Measurements from ENCODE around the gene HPSE2.

- no peak for TF ChIP-seq EGR1 (IDR thresholded peaks at IDR 0.05)
- TF ChIP-seq YY1 (IDR thresholded peaks at IDR 0.05; ENCODE audit: low read depth), result no peak
- TF ChIP-seq TAF1 (IDR thresholded peaks at IDR 0.05; ENCODE audit: low read depth), result no peak
- TF ChIP-seq EP300 (IDR thresholded peaks at IDR 0.05; ENCODE audit: borderline replicate concordance), result no peak
- TF ChIP-seq, protein P1, sequence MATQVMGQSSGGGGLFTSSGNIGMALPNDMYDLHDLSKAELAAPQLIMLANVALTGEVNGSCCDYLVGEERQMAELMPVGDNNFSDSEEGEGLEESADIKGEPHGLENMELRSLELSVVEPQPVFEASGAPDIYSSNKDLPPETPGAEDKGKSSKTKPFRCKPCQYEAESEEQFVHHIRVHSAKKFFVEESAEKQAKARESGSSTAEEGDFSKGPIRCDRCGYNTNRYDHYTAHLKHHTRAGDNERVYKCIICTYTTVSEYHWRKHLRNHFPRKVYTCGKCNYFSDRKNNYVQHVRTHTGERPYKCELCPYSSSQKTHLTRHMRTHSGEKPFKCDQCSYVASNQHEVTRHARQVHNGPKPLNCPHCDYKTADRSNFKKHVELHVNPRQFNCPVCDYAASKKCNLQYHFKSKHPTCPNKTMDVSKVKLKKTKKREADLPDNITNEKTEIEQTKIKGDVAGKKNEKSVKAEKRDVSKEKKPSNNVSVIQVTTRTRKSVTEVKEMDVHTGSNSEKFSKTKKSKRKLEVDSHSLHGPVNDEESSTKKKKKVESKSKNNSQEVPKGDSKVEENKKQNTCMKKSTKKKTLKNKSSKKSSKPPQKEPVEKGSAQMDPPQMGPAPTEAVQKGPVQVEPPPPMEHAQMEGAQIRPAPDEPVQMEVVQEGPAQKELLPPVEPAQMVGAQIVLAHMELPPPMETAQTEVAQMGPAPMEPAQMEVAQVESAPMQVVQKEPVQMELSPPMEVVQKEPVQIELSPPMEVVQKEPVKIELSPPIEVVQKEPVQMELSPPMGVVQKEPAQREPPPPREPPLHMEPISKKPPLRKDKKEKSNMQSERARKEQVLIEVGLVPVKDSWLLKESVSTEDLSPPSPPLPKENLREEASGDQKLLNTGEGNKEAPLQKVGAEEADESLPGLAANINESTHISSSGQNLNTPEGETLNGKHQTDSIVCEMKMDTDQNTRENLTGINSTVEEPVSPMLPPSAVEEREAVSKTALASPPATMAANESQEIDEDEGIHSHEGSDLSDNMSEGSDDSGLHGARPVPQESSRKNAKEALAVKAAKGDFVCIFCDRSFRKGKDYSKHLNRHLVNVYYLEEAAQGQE (IDR thresholded peaks at IDR 0.05; ENCODE audit: low read depth), result no peak
- TF ChIP-seq CEBPB (IDR thresholded peaks at IDR 0.05), result no peak
- no peak for TF ChIP-seq RAD21 (IDR thresholded peaks at IDR 0.05; ENCODE audit: low read depth)
- TF ChIP-seq, protein P2, sequence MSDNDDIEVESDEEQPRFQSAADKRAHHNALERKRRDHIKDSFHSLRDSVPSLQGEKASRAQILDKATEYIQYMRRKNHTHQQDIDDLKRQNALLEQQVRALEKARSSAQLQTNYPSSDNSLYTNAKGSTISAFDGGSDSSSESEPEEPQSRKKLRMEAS (IDR thresholded peaks at IDR 0.05), result no peak
Observed at GRCh38 chr10:98438715-98439114, 796.9 kb downstream of the HPSE2 start.
